ENCODE data around the gene SFT2D1. TPM values are rescaled to one million over a fixed set of nuclear protein-coding genes. Genes with fewer than 3 reads are reported as not detected.
A peak's percentile ranks its signal among the peaks of the same experiment; 100 is the strongest.

The SFT2D1 gene
- total RNA-seq, 4 donors from 2014 or later, result 34.8 to 45.3 (median 37.1) TPM

GRCh38 chr6:166314454-166314853 lies 27.9 kb downstream of the SFT2D1 start:
- Histone ChIP-seq H3K27me3 (peaks cover 0 to 10% (median under 1%) of the 10 kb centered on the region in 4 donors), H3K4me3 (no peak overlapping the region), H3K36me3 (peaks cover 0 to 8% (median 0%) of the 10 kb centered on the region in 3 donors), H3K4me1 (no peaks in the 10 kb centered on the region), H3K27ac (no peak overlapping the region), H3K9me3 (no peaks in the 10 kb centered on the region)
- TF ChIP-seq CTCF (IDR thresholded peaks at IDR 0.05), result no peak
- TF ChIP-seq POLR2A (IDR thresholded peaks at IDR 0.05), result no peak
- no peak for DNase-seq
- WGBS, 2 donors, result 71 to 76% methylated on average over 7 to 9 of the region's 9 CpGs
- intact Hi-C loops (cut with DNase I), result no loop called here

- H3K27ac ChIP-seq, result no peak overlapping the region
- intact Hi-C loops (cut with DNase I), result no loop called here
- no peaks in the 10 kb centered on the region for H3K36me3 ChIP-seq
- H3K9me3 ChIP-seq, result no peaks in the 10 kb centered on the region
- no peak for DNase-seq
- 45 to 55% methylated on average over 18 of the region's 18 CpGs for WGBS, 2 donors
- H3K4me1 ChIP-seq, result peaks cover under 1 to 2% (median 2%) of the 10 kb centered on the region in 3 donors
- H3K4me3 ChIP-seq, result no peak overlapping the region
- peaks cover 0 to 20% (median 4%) of the 10 kb centered on the region in 4 donors for H3K27me3 ChIP-seq
- no peak for TF ChIP-seq POLR2A (IDR thresholded peaks at IDR 0.05)
- peak; percentile 31 to 60 (median 49) for TF ChIP-seq CTCF (IDR thresholded peaks at IDR 0.05)
These were observed 28.9 kb downstream of the SFT2D1 start for GRCh38 chr6:166313255-166314070.

- TF ChIP-seq POLR2A (IDR thresholded peaks at IDR 0.05) (no peak), CTCF (IDR thresholded peaks at IDR 0.05) (no peak)
- no peaks in the 10 kb centered on the region for H3K9me3 ChIP-seq
- H3K36me3 ChIP-seq, result no peaks in the 10 kb centered on the region
- intact Hi-C loops (cut with DNase I), result no loop called here
- peaks cover 0 to 26% (median 6%) of the 10 kb centered on the region in 4 donors for H3K27me3 ChIP-seq
- H3K4me3 ChIP-seq, result no peak overlapping the region
- WGBS, 2 donors, result 68 to 76% methylated on average over 1 of the region's 1 CpG
- H3K4me1 ChIP-seq, result peaks cover 4 to 9% (median 8%) of the 10 kb centered on the region in 3 donors
- DNase-seq, result no peak
- H3K27ac ChIP-seq, result no peak overlapping the region
These were observed 29.5 kb downstream of the SFT2D1 start for GRCh38 chr6:166312832-166313231.

DNA sequence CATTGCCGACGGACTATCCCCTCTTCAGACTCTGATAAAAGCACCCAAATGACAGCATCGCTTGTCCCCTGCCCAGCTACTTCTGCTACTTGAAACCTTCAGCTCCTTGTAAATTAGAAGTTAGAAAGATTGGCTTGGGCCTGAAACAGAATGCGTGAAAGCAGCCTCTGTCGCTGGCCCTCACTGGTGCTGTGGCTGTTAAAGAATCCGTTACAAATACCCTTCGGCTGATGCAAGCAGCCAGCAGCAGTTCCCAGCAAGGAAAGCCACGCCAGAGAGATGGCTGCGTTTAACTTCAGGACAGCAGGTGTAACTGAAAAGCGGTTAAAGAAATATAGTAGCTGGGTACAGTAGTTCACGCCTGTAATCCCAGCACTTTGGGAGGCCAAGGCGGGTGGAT lies 31.7 kb downstream of the SFT2D1 start:
- TF ChIP-seq CTCF (IDR thresholded peaks at IDR 0.05) (no peak), POLR2A (IDR thresholded peaks at IDR 0.05) (no peak)
- Histone ChIP-seq H3K4me3 (no peak overlapping the region), H3K9me3 (no peaks in the 10 kb centered on the region), H3K27ac (no peak overlapping the region), H3K36me3 (no peaks in the 10 kb centered on the region), H3K4me1 (peaks cover 8 to 22% (median 14%) of the 10 kb centered on the region in 3 donors), H3K27me3 (peaks cover 0 to 48% (median 14%) of the 10 kb centered on the region in 4 donors)
- intact Hi-C loops (cut with DNase I), result no loop called here
- no peak for DNase-seq
- WGBS, 2 donors, result 76 to 87% methylated on average over 7 to 11 of the region's 12 CpGs

GRCh38 chr6:166309977-166310376 lies 32.4 kb downstream of the SFT2D1 start:
- 92% methylated on average over 4 to 9 of the region's 9 CpGs for WGBS, 2 donors

More at GRCh38 chr6:166309977-166310376, 32.4 kb downstream of the SFT2D1 start:
- Histone ChIP-seq H3K27ac (no peak overlapping the region), H3K36me3 (no peaks in the 10 kb centered on the region), H3K4me3 (no peak overlapping the region), H3K27me3 (peaks cover 0 to 55% (median 17%) of the 10 kb centered on the region in 4 donors), H3K9me3 (no peaks in the 10 kb centered on the region), H3K4me1 (peaks cover 8 to 22% (median 14%) of the 10 kb centered on the region in 3 donors)
- no peak for DNase-seq
- intact Hi-C loops (cut with DNase I), result no loop called here
- TF ChIP-seq POLR2A (IDR thresholded peaks at IDR 0.05), result no peak
- no peak for TF ChIP-seq CTCF (IDR thresholded peaks at IDR 0.05)
